GM18867 (cell line): ENCODE results near the gene COMMD8.
A peak's percentile ranks its signal among the peaks of the same experiment; 100 is the strongest.
"Not testable (repeated sequence)": the region's sequence is repeated elsewhere in the genome, so short reads cannot be mapped to it uniquely, and the experiment has no call there.

Source experiments
- ATAC-seq: cut with Tn5 transposase; IDR thresholded peaks from one replicate; pipeline ENCODE4 v1.9.1; 2021; ENCODE audit warnings: mild to moderate bottlenecking, moderate library complexity; ENCODE audit not compliant: unreplicated experiment

COMMD8 gene

DNA sequence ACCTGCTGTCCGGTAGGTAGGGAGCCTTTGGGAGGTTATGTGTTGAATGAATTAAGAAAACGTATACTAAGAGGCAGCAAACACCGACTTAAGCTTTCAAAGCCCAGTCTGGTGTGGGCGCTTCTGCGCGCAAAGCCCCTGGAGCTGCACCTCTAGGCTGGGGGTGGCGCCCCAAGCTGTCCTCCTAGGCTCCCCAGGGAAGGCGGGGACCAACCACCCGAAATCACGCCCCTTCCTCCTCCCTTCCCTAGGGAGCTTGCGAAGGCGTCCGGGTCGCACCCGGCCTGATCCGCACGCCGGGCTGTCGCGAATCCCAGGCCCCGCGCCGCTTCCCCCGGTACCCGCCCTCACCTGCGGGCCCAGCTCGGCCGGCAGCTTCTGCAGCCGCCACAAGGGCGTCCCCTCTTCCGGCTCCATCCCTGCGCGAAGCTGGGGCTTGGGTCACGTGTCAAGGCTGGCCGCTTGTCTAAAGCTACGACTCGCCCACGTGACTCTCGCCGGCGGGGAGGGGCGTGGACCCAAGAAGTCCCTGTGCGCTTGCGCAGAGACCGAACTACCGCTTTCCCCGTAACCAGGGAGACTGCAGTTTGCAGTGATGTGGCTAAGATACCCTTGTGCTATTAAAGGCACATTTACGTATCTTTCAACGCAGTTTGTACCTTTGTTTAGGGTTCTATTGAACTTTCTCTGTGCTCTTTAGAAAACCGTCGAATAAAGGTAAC lies at the start of gene COMMD8:
Gene COMMD8, minus strand, starts transcription at position 468 of the 722 bp plus-strand sequence. Its CDS starts 51 bp downstream, at position 417.
- peak; percentile 93 for ATAC-seq

DNA sequence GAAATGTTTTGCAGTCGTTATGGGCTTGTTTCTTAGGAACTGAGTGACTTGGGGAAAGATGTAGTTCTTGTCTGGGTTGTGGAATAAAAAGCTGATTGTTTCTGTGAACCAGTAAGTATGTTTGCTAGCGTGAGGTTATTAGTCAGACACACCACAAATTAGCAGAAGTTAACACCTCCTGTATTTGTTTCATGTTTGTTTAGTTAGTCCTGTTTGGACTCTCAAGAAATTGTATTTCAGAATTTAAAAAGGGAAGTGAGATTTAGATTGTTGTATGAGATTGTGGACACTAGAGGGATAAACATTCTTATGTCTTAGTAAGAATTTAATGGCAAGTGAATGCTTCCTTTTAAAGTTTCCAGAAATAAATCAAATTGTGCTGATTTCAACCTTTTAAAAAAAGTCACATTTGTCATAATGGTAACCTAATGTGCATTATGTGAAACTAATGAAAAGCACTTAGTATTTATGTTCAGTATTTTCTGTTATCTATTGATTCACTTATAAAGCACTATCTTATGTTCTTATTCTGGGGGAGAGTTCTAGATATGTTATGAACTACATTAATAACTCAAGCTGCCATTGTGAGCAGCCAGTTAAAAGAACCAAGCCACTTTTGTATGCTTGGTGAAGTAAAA lies 47.1 kb upstream of the COMMD8 start:
- ATAC-seq: peak; percentile 98

DNA sequence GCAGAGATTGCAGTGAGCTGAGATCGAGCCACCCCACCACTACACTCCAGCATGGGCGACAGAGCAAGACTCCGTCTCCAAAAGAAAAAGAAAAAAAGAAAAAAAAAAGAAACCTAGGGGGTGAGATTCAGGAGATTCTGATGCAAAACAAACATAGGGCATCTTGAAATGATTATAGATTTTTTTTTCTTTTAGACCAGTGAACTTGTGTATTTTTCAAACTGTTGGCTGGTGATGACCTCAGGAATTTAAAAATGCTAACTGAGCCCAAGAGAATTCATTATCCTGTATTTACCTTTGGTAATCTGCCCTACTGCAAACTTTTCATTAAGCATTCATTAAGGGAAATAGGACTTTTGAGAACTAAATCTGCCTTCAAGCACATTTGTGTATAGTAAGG lies 42.2 kb upstream of the COMMD8 start:
- no peak for ATAC-seq

DNA sequence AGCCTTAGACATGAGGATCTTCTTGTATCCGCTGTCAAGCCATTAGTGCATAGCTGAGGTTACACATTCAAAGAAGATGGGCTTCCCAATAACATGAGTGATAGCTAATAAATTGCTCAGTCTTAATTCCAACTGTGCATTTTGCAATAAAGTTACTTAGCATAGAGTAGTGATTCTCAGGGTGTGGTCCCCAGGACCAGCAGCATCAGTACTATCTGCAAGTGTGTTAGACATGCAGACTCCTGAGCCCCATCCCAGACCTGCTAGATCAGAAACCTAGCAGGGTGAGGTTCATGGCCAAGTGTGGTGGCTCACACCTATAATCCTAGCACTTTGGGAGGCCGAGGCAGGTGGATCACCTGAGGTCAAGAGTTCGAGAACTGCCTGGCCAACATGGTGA lies 41.6 kb upstream of the COMMD8 start:
- ATAC-seq: no peak

DNA sequence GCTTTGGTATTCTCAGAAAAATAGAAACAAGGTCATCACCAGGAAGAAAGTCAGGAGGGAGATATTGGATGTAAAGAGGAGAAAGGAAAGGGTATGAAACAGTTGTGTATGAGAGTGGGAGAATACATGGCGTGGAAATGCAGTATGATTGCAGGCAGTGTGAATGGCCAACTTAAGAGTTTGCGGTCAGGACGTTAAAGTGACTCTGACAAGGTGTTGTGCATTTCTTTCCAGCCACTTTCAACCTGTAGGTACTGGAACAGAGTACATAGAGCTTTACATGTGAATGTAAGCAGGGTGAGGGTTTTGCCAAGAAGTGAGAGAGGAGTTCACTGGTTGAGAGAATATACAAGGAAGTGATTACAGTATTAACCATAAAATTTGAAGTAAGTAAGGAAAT lies 37.3 kb upstream of the COMMD8 start:
- no peak for ATAC-seq

DNA sequence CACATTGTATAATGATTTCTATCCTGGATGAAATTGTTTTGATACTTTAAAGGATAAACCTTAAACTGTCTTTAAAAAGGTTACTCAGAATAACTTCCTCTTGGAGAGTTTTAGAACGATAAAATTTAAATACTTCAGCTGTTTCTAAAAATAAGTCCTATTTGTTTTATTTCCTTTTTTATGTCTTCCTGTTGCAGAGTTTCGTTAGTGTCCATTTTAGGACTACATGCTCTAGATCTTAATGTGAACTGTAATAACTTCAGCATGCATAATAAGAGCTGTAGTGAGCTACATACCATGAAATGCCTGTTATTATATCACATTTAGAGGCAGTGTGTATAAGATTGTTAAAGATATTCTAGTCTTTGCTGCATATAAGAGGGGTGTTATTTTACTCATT lies 36.2 kb upstream of the COMMD8 start:
- ATAC-seq: no peak

DNA sequence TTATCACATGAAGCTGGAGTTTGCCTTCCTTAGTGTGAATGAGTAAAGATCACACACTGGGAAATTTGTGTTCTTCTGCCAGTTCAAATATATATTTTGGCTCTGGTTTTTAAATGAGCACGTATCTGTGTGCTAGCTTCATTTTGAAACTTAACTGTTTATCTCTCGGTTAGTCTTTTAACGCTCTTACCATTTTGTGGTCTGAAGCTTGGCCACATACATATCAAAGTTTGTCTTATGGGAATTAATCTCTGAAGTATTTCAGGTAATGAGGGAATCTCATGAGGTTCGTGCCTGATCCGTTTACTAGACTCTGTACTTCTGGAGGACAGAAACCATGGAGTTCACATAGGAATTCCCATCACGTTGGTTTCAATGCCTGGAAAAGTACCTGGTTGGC lies 35.4 kb upstream of the COMMD8 start:
- ATAC-seq: peak; percentile 47

DNA sequence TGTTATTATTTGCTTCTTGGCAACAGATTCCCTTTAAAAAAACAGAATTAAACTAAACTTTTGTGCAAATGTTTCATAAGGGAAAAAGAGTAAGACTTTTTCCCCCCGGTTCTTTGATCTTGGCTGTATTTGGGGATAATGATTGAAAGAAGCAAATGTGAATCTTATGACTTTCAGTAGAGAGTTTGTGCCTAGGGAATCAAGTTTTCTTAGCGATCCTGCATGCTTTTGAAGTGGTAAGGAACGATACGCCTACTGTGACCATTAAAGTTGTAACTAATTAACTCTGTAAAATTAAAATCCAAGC lies 30.6 kb upstream of the COMMD8 start:
- no peak for ATAC-seq

DNA sequence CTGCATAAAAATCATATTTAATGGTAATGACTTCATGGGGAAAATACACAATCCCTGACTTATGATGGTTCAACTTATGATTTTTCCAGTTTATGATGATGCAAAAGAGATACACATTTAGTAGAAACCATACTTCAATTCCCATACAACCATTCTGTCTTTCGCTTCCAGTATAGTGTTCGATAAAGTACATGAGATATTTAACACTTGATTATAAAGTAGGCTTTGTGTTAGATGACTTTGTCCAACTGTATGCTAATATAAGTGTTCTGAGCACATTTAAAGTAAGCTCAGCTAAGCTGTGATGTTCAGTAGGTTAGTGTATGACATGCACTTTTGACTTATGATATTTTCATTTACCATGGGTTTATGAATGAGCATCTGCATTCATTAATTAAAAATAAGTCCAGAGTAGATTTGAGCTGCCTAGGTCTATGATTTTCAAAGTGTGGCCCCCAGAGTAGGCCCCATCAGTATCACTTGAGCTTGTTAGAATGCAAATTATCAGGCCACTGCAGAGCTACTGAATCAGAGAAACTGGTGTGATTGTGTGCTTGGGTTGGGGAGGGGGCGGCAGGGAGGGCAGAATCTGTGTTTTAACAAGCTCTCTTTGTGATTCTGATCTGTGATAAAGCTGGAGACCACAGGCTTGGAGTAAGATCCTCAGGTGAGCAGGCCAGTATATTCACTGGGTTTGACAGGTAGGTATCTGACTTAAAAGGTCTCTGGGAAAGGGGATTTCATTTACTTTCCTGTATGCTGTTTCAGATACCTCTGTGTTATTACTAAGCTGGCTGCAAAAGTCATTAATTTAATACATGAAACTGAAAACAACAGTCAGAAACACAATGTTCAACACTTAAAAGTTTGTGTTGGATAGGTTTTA lies 30.0 kb upstream of the COMMD8 start:
- ATAC-seq: peak; percentile 47

DNA sequence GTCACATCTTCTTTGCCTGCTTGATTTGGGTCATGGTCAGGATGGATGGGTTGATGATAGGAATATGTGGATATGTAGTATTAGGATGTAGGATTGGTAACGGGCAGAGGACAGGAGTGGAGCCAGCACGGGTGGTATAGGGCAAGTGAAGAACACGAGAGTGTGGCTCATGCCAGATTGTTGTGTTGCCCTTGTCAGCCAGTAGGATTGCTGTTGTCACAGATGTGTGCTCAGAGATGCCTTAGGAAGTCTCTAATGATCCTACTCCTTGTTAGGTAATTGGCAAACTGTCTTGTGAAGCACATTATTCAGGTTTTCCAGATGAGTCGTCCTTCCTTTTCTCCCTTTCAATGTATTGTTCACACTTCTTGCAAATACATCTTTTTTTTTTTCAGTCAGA lies 27.0 kb upstream of the COMMD8 start:
- ATAC-seq: peak; percentile 85

DNA sequence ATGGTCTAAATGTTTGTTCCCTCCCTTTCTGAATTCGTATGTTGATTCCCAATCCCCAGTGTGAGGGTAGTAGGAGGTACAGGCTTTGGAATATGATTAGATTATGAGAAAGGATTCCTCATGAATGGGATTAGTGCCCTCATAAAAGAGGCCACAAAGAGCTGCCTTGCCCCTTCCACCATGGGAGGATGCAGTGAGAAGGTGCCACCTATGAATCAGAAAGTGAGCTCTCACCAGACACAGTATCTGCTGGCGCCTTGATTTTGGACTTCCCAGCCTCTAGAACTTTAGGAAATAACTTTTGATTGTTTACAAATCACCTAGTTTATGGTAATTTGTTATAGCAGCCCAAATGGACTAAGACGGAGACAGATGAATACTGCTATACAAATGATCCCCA lies 25.2 kb upstream of the COMMD8 start:
- ATAC-seq: no peak

DNA sequence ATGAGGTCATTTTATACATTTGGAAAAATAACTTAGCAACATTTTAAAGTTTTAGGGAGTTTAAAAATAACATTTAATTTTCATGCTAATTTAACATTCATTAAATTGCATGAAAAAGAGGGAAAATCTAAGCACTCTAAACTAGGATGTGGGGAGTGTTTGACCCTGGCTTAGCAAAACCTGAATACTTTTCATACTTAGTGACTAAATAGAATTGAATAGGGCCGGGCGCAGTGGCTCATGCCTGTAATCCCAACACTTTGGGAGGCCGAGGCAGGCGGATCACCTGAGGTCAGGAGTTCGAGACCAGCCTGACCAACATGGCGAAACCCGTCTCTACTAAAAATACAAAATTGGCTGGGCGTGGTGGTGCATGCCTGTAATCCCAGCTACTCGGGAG lies 23.2 kb upstream of the COMMD8 start:
- ATAC-seq: not testable (repeated sequence)

DNA sequence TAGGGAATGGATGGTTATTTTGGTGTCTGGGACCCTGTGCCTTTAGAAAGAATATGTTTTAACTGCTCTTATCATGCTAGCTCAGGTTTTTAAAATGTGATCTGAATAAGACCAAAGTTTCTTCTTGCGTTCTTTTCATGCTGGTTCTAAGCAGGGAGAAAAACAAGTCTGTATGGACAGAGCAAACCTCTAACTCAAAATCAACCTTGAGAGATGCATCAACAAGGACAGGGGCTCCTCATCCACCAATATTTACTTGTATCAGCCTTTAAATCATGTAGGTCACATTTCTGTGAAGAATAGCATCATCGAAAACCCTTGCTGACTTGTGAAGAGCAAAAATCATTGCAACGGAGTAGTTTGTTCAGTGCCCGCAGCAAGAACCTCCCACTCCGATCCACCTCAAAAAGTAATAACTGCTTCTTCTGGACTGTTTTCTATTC lies 22.8 kb upstream of the COMMD8 start:
- no peak for ATAC-seq

DNA sequence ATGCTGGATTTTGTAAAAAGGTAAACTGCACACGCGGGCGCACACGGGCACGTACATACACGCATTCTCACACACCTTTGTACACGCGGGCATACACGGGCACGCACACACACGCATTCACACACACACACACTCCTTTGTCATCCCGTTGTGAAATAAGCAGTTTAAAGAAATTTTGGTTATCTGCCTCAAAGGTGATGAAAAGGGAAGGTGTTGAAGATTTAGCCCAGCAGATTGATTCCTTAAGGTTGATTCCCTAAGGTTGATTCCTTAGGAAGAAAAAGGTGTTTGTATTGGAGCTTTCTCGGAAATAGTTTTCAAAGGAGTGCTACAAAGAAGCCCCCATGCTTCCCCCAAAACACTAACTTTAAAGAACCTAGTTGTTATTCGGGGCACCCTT lies 22.3 kb upstream of the COMMD8 start:
- no peak for ATAC-seq

DNA sequence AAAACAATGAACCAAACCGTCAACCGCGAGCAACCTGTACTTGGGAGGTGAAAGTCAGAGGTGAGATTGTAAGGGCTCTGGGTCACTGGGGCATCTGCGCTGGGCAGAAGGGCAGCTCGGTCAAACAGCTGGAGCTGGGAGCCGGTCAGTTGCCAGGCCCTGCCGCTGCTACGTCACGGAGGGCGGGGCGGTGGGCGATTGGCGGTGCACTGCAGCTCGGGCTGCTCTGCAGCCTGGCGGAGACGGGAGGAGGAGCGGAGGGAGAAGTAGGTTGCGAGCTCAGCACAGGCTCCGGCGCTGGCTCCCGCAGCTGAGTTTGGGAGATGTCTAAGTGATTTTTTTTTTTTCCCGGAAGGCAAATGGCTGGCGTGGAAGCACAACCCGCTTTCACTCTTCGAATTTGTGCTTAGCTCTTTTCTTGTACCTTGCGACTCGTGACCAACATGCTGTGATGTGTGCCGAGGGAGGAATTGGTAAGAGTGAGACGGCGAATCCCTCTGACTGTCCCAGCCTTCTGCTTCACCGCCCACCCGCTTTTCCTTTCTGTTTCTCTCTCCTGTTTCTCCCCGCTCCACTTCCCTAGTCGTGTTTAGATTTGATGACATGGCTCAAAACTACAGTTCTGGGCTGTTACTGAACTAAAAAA lies 21.7 kb upstream of the COMMD8 start, which contains the start of gene ATP10D:
Gene ATP10D, plus strand, starts transcription at position 229 of the 646 bp plus-strand sequence. CDS start 27,266 bp downstream, outside the sequence.
- ATAC-seq: peak; percentile 96

DNA sequence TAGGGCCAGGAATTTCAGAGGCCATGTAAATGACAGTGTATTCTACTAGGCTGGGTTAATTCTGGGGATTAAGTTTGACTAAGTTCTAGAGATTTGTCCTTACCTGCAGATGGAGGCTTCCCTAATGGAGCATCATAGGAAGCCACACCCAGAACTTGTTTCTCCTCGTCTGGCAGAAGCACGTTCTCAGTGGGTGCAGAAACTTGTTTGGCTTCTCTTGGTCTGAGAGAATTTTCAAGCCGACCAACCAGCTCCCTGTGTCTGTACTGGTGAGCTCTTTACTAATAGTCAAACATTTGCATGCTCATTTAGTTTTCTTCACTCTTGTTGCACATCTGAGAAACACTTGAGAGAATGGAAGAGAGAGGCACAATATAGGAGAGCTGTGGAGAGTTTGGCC lies 20.7 kb upstream of the COMMD8 start:
- ATAC-seq: peak; percentile 40

DNA sequence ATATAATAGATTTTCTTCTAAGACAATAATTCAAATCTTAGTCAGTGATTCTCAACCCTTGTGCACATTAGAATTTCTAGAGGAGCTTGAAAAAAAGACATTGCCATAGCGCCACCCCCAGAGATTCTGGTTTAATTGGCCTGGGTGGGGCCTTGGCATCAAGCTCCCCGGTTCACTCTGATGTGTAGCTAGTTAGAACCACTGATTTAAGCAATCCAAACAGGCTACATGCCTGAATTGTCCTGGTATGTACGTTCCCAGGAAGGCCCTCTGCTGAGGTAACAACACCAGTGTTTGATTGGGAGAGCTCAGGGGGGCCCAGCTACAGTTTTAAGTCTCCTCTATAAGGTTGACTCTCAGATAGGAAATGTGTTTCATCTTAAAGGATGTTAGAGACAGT lies 20.2 kb upstream of the COMMD8 start:
- ATAC-seq: peak; percentile 11

DNA sequence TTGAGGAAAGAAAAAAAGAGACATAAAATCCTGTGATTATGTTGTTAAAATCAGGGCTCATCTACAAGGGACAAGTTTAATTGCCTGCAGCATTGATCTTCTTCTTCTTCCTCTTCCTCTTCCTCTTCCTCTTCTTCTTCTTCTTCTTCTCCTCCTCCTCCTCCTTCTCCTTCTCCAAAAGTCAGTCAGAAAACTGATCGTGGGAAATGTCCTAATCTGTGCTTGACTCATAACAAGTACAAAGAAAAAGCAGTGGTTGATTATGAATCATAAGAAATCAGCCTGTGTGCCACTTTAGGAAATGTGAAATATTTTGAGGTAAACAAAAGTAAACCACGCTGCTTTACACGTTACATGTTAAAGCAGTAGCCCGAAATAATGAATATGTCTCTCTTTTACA lies 18.8 kb upstream of the COMMD8 start:
- no peak for ATAC-seq

DNA sequence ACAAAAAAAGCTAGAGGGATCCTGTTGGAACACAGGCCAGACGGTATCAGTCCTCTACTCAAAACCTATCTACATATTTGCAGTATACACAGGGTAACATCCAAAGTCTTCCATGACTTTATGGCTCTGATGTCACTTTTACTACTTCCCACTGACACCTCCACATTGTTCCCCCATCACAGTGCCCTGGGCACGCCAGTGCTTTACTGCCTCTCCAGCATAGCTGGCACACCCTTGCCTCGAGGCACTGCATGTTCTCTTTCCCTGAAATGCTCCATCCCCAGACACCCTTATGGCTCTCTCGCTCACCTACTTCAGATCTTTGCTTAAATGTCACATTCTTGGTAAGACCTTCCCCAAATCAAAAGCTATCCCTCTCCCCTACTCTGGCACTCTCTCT lies 15.3 kb upstream of the COMMD8 start:
- no peak for ATAC-seq

DNA sequence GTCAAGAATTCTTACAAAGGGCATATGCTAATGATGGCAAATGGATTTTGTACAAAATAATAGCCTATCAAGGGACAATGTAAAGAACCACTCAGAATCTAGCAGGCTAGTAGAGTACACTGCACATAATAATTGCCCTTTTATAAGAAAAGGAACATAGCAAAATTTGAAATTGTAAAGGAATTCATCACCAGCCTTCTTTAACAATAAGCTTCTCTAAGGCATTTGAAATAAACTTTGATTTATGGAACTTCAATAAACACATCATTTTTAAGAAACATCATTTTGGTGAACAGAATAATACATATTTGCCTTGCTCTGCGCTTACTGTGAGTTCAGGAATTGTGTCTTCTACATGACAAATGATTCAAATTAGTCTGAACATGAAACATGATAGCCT lies 11.9 kb upstream of the COMMD8 start:
- ATAC-seq: no peak

DNA sequence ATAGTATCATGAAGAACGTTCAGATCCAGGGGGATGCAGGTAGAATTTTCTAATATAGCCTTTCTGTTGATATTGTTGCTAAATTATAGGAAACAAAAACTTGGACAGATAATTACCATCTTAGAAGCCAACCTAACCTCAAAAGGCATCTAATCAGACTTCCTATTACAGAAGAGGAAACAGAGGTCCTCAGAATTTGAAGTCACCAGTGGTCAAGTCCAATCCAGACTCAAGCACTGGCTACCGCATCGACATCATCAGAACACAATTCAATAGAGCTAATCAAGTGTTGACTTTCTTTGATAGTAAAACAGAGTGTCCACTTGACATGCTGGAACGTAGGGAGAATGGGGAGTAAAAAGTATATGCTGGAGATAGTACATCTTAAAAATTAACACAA lies 11.3 kb upstream of the COMMD8 start:
- no peak for ATAC-seq
